SJCRH30 (cell line): ENCODE data around the gene MAP3K9. TPM values are rescaled to one million over a fixed set of nuclear protein-coding genes. Genes with fewer than 3 reads are reported as not detected.

Experiments used
- DNase-seq, 2 experiments: peaks; one replicate each; pipeline ENCODE4 v3.0.0-alpha.2; 2015 to 2020
- H3K27ac ChIP-seq: fragments of 250-450 bp; sonication (Bioruptor Pico); 2 replicates; pipeline ENCODE4 v1.5.1; 2020; ENCODE audit warnings: mild to moderate bottlenecking, moderate library complexity
- H3K27me3 ChIP-seq: fragments of 250-450 bp; sonication (Bioruptor Pico); 2 replicates; pipeline ENCODE4 v1.5.1; 2020; ENCODE audit warnings: mild to moderate bottlenecking, moderate library complexity
- H3K36me3 ChIP-seq: fragments of 250-450 bp; sonication (Bioruptor Pico); 2 replicates; pipeline ENCODE4 v1.5.1; 2020; ENCODE audit warnings: mild to moderate bottlenecking, moderate library complexity
- H3K4me1 ChIP-seq: fragments of 250-450 bp; sonication (Bioruptor Pico); 2 replicates; pipeline ENCODE4 v1.5.1; 2020; ENCODE audit warnings: mild to moderate bottlenecking, moderate library complexity
- H3K4me3 ChIP-seq: fragments of 250-450 bp; sonication (Bioruptor Pico); 2 replicates; pipeline ENCODE4 v1.5.1; 2020; ENCODE audit warnings: mild to moderate bottlenecking, moderate library complexity
- H3K9me3 ChIP-seq: fragments of 250-450 bp; sonication (Bioruptor Pico); replicated peaks from 2 replicates; pipeline ENCODE4 v1.5.1; 2020; ENCODE audit warnings: mild to moderate bottlenecking, moderate library complexity
- total RNA-seq: library from RNA; depleted of rRNA; stranded (reverse); fragments of >200 nt; shearing (Covaris generic); gene quantifications from 2 replicates; pipeline ENCODE4 v1.2.3, GENCODE V29; 2014; rRNA removed

Gene MAP3K9
- total RNA-seq, 1 experiment from 2014 or later: 7.3 TPM

GRCh38 chr14:70698288-70698687, 111.0 kb downstream of the MAP3K9 start:
- Histone ChIP-seq H3K9me3 (no peaks in the 10 kb centered on the region), H3K4me3 (no peak overlapping the region), H3K27ac (no peak overlapping the region), H3K36me3 (no peaks in the 10 kb centered on the region), H3K4me1 (no peaks in the 10 kb centered on the region), H3K27me3 (no peaks in the 10 kb centered on the region)
- DNase-seq: no peak

GRCh38 chr14:70697701-70698100, 111.6 kb downstream of the MAP3K9 start:
- no peak for DNase-seq
- no peaks in the 10 kb centered on the region for H3K4me1 ChIP-seq

DNA sequence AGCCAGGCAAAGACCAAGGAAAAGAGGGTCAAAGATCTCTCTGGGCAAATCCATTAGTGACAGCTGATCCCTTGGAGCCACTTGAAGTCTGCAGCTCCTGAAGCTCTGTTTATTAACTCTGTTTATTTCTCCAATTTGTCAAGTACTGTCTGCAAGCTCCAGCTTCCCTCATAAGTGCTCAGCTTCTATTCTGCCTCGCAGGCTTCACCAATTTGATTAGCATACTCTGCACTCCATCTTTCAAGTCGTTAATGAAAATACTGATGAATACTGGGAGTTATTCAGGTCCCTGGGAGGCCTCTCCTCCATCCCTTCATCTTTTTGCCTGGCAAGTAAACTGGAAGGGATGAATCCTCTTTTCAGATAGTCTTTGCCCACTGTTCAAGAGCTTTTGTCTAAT, 113.3 kb downstream of the MAP3K9 start:
- no peak overlapping the region for H3K27ac ChIP-seq
- no peak for DNase-seq
- H3K36me3 ChIP-seq: no peaks in the 10 kb centered on the region
- no peak overlapping the region for H3K4me3 ChIP-seq
- H3K4me1 ChIP-seq: no peaks in the 10 kb centered on the region
- no peaks in the 10 kb centered on the region for H3K9me3 ChIP-seq
- H3K27me3 ChIP-seq: no peaks in the 10 kb centered on the region

More at GRCh38 chr14:70697701-70698100, 111.6 kb downstream of the MAP3K9 start:
- H3K4me3 ChIP-seq: no peak overlapping the region
- no peak overlapping the region for H3K27ac ChIP-seq
- H3K27me3 ChIP-seq: no peaks in the 10 kb centered on the region
- H3K36me3 ChIP-seq: no peaks in the 10 kb centered on the region
- no peaks in the 10 kb centered on the region for H3K9me3 ChIP-seq

GRCh38 chr14:70692210-70692609, 117.1 kb downstream of the MAP3K9 start:
- Histone ChIP-seq H3K36me3 (no peaks in the 10 kb centered on the region), H3K4me3 (no peak overlapping the region), H3K27ac (no peak overlapping the region), H3K9me3 (no peaks in the 10 kb centered on the region), H3K4me1 (no peaks in the 10 kb centered on the region), H3K27me3 (no peaks in the 10 kb centered on the region)
- DNase-seq: no peak

GRCh38 chr14:70685474-70686197, 123.7 kb downstream of the MAP3K9 start:
- Histone ChIP-seq H3K4me3 (no peak overlapping the region), H3K27me3 (no peaks in the 10 kb centered on the region), H3K9me3 (no peaks in the 10 kb centered on the region), H3K27ac (no peak overlapping the region), H3K36me3 (no peaks in the 10 kb centered on the region), H3K4me1 (no peaks in the 10 kb centered on the region)
- no peak for DNase-seq

DNA sequence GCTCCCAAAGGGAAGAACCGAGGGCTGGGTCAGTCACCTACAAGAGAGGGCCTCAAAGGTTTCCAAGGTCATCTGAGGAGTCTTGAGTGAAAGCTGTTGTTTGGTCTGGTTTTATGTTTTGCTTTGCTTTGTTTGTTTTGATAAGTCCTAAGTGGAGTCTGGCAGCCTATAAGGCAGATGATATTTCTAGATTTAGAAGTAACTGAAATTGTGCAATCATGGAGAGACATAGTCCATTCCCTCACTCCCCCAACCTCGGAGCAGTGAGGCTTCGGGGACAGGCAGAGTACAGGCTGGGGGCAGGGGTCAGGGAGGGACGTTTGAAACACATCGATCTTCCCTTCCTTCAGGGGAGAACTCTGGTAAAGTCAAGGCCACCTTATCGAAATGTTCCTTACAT, 125.3 kb downstream of the MAP3K9 start:
- no peak overlapping the region for H3K27ac ChIP-seq
- H3K4me1 ChIP-seq: no peaks in the 10 kb centered on the region
- H3K27me3 ChIP-seq: no peaks in the 10 kb centered on the region
- H3K4me3 ChIP-seq: no peak overlapping the region
- H3K36me3 ChIP-seq: no peaks in the 10 kb centered on the region
- no peaks in the 10 kb centered on the region for H3K9me3 ChIP-seq
- no peak for DNase-seq

- Histone ChIP-seq H3K27me3 (no peaks in the 10 kb centered on the region), H3K4me3 (no peak overlapping the region), H3K27ac (no peak overlapping the region), H3K9me3 (no peaks in the 10 kb centered on the region), H3K4me1 (no peaks in the 10 kb centered on the region), H3K36me3 (no peaks in the 10 kb centered on the region)
- no peak for DNase-seq
Observed at GRCh38 chr14:70680748-70681147, 128.6 kb downstream of the MAP3K9 start.

DNA sequence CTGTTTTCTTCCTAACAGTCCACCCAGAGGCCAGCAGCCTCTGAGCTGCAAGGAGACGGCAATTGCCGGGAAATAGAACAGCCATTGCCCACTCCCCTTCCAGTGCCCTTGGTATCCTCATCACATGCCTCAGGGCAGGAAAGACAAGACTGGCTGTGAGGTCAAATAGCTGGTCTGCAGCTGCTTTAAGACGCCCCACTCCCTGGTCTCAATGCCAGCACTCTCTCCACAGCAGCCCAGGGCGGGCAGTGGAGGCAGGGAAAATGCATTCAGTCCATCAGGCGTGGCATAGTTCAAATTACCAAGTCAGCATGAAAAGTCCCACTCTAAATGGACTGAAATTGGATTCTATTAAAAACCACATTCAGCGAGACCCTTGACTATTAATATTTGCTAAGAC, 132.0 kb downstream of the MAP3K9 start:
- H3K27ac ChIP-seq: no peak overlapping the region
- H3K4me3 ChIP-seq: no peak overlapping the region
- DNase-seq: no peak
- H3K36me3 ChIP-seq: no peaks in the 10 kb centered on the region
- no peaks in the 10 kb centered on the region for H3K27me3 ChIP-seq
- H3K9me3 ChIP-seq: no peaks in the 10 kb centered on the region
- no peaks in the 10 kb centered on the region for H3K4me1 ChIP-seq

Other genes starting within 250 kb of the MAP3K9 start
- 44.5 and 47.8 TPM in 2 replicates for gene MED6, start 208.9 kb downstream of the MAP3K9 start, total RNA-seq
- gene TTC9, start 167.6 kb downstream of the MAP3K9 start, total RNA-seq: 6.4 and 6.5 TPM in 2 replicates
- gene PCNX1, start 97.9 kb upstream of the MAP3K9 start, total RNA-seq: 32.7 and 40.3 TPM in 2 replicates